ENCODE results near the gene GLT6D1.

Gene GLT6D1

DNA sequence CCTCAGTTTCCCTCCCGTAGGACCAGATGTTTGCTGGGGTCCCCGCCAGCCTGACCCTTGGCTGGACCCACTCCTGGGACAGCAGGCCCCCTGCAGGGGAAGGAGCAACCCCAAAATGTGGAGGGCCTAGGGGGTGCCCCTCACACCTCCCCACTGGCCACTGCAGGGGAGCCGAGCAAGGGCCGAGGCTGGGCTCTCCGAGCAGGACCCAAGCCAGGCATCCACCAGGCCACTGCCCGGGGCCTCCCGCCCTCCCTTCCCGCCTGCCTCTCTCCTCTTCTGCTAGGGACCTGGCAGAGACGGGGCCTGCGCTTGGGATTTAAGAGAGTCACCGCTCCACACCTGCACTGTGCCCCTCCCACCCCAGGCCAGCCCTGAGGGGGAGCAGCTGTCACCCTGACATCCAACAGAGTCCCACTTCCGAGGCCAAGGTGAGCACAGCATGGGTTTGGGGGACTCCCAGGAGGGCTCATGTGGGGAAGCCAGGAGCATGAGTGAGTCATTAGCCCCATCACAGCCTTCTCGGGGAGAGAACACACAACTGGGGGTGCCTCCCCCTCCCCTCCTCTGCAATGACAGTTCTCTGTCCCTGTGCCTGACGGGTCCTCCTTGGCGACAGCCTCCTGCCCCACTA, 44.2 kb upstream of the GLT6D1 start:
- H3K27me3 ChIP-seq (ENCODE audit: low read depth, low read length), result no peaks in the 10 kb centered on the region
- H3K4me2 ChIP-seq (ENCODE audit: low read length), result no peak overlapping the region
- H3K9ac ChIP-seq (ENCODE audit: low read length), result no peak overlapping the region
- no peak overlapping the region for H2AFZ ChIP-seq (ENCODE audit: low read depth, low read length)
- TF ChIP-seq, protein P1, sequence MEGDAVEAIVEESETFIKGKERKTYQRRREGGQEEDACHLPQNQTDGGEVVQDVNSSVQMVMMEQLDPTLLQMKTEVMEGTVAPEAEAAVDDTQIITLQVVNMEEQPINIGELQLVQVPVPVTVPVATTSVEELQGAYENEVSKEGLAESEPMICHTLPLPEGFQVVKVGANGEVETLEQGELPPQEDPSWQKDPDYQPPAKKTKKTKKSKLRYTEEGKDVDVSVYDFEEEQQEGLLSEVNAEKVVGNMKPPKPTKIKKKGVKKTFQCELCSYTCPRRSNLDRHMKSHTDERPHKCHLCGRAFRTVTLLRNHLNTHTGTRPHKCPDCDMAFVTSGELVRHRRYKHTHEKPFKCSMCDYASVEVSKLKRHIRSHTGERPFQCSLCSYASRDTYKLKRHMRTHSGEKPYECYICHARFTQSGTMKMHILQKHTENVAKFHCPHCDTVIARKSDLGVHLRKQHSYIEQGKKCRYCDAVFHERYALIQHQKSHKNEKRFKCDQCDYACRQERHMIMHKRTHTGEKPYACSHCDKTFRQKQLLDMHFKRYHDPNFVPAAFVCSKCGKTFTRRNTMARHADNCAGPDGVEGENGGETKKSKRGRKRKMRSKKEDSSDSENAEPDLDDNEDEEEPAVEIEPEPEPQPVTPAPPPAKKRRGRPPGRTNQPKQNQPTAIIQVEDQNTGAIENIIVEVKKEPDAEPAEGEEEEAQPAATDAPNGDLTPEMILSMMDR (IDR thresholded peaks at IDR 0.05; ENCODE audit: low read depth, low read length), result no peak
- no peak for TF ChIP-seq EZH2phosphoT487 (IDR thresholded peaks at IDR 0.05; ENCODE audit: low read depth)
- no peaks in the 10 kb centered on the region for H3K4me1 ChIP-seq (ENCODE audit: low read length)
- no peaks in the 10 kb centered on the region for H4K20me1 ChIP-seq (ENCODE audit: insufficient read depth, low read length)
- no peaks in the 10 kb centered on the region for H3K36me3 ChIP-seq (replicated peaks; ENCODE audit: low read depth, low read length)
- no peak overlapping the region for H3K4me3 ChIP-seq (ENCODE audit: low read length)
- H3K9me3 ChIP-seq (ENCODE audit: insufficient read depth, low read length), result no peaks in the 10 kb centered on the region
- no peak overlapping the region for H3K27ac ChIP-seq (ENCODE audit: low read length)
- H3K79me2 ChIP-seq (ENCODE audit: low read length), result no peaks in the 10 kb centered on the region

DNA sequence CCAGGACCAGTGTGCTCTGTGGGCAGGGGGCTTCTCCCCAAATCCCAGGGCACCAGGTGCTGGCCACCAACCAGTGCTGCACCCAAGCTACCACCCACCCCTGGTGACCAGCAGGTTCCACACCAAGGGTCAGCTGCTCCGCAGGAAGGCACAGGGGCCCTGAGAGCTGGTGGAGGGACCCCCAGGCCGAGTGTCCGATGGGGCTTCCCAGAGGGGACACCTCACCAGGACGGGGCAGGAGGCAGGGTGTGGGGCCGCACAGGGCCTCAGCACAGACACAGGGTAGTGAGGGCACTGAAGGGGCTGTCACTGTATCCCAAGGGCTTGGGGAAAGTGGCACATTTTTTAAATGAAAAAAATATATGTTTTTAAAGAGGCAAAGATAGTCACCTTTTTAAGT, 41.8 kb upstream of the GLT6D1 start:
- Histone ChIP-seq H4K20me1 (ENCODE audit: insufficient read depth, low read length) (no peaks in the 10 kb centered on the region), H3K4me3 (ENCODE audit: low read length) (no peak overlapping the region), H3K9me3 (ENCODE audit: insufficient read depth, low read length) (no peaks in the 10 kb centered on the region), H3K27ac (ENCODE audit: low read length) (no peak overlapping the region), H2AFZ (ENCODE audit: low read depth, low read length) (no peak overlapping the region), H3K9ac (ENCODE audit: low read length) (no peak overlapping the region), H3K36me3 (replicated peaks; ENCODE audit: low read depth, low read length) (no peaks in the 10 kb centered on the region), H3K4me1 (ENCODE audit: low read length) (no peaks in the 10 kb centered on the region), H3K79me2 (ENCODE audit: low read length) (no peaks in the 10 kb centered on the region), H3K27me3 (ENCODE audit: low read depth, low read length) (no peaks in the 10 kb centered on the region), H3K4me2 (ENCODE audit: low read length) (no peak overlapping the region)
- TF ChIP-seq, protein P1 (IDR thresholded peaks at IDR 0.05; ENCODE audit: low read depth, low read length), result no peak
- no peak for TF ChIP-seq EZH2phosphoT487 (IDR thresholded peaks at IDR 0.05; ENCODE audit: low read depth)

DNA sequence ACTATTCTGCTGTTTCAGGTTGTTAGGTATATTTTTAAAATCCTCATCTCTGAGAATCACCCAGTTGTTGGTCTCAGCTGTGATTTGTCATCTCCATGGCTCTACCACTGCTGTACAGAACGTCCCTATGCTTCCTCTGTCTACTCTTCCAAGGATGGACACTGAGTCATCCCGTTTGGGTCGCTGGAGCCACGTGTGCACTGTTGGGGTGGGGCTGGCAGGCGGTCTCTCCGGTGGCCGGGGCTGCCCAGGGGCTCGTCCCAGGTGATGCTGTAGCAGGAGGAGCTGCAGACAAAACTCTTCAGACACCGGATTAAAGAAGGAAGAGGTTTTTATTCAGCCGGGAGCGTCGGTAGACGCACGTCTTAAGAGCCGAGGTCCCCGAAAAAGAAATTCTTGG, 40.7 kb upstream of the GLT6D1 start:
- Histone ChIP-seq H3K4me2 (ENCODE audit: low read length) (no peak overlapping the region), H3K27me3 (ENCODE audit: low read depth, low read length) (no peaks in the 10 kb centered on the region), H4K20me1 (ENCODE audit: insufficient read depth, low read length) (no peaks in the 10 kb centered on the region), H2AFZ (ENCODE audit: low read depth, low read length) (no peak overlapping the region), H3K4me3 (ENCODE audit: low read length) (no peak overlapping the region), H3K27ac (ENCODE audit: low read length) (no peak overlapping the region), H3K79me2 (ENCODE audit: low read length) (no peaks in the 10 kb centered on the region), H3K4me1 (ENCODE audit: low read length) (no peaks in the 10 kb centered on the region), H3K9me3 (ENCODE audit: insufficient read depth, low read length) (no peaks in the 10 kb centered on the region), H3K36me3 (replicated peaks; ENCODE audit: low read depth, low read length) (no peaks in the 10 kb centered on the region), H3K9ac (ENCODE audit: low read length) (no peak overlapping the region)
- no peak for TF ChIP-seq EZH2phosphoT487 (IDR thresholded peaks at IDR 0.05; ENCODE audit: low read depth)
- TF ChIP-seq, protein P1 (IDR thresholded peaks at IDR 0.05; ENCODE audit: low read depth, low read length), result no peak

DNA sequence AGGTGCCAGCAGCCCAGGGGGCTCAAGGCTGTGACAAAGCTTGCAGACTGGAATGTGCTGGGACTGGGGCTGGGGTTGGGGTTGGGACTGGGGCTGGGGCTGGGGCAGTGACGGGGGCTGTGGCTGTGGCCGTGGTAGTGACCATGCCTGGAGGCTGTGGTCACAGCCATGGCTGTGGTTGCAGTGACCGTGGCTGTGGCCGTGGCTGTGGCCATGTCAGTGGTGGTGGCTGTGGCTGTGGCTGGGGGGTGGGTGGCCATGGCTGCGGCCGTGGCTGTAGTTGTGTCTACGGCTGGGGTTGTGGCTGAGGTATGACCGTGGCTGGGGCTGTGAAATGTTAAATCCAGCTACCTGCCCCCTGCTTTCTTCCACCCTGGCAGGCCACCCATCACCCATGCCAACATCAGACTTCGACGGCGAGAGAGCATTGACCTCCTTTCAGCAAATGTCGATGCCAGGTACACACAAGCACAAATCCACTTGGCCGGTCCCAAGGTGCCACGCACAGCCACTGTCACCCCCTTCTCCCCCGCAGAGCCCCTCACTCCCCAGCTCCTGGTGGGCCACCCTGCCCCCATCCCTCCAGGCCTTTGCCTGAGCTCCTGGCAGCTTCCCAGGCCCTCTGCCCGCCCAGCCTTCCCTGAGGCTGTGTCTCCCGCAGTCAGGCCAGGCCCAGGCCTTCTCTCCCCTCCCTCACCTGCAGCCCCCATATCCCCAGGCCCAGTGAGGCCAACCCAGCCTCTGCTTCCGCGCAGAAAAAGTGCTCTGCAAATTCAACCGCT, 39.1 kb upstream of the GLT6D1 start:
- Histone ChIP-seq H3K4me2 (ENCODE audit: low read length) (no peak overlapping the region), H3K9ac (ENCODE audit: low read length) (no peak overlapping the region), H3K27ac (ENCODE audit: low read length) (no peak overlapping the region), H3K9me3 (ENCODE audit: insufficient read depth, low read length) (no peaks in the 10 kb centered on the region), H3K36me3 (replicated peaks; ENCODE audit: low read depth, low read length) (no peaks in the 10 kb centered on the region), H3K4me3 (ENCODE audit: low read length) (no peak overlapping the region), H3K4me1 (ENCODE audit: low read length) (no peaks in the 10 kb centered on the region), H3K79me2 (ENCODE audit: low read length) (no peaks in the 10 kb centered on the region), H2AFZ (ENCODE audit: low read depth, low read length) (no peak overlapping the region), H4K20me1 (ENCODE audit: insufficient read depth, low read length) (no peaks in the 10 kb centered on the region), H3K27me3 (ENCODE audit: low read depth, low read length) (no peaks in the 10 kb centered on the region)
- TF ChIP-seq, protein P1 (IDR thresholded peaks at IDR 0.05; ENCODE audit: low read depth, low read length), result no peak
- no peak for TF ChIP-seq EZH2phosphoT487 (IDR thresholded peaks at IDR 0.05; ENCODE audit: low read depth)

Measured in OCI-LY3 (cell line).